MM.1S (cell line): Measurements from ENCODE around the gene CMTM7.

Experiments
- DNase-seq: peaks from one replicate; pipeline ENCODE4 v3.0.0-alpha.2; 2015
- H2AFZ ChIP-seq: fragments of 300-600 bp; sonication (generic); 2 replicates; pipeline ENCODE4 v1.6.0; 2016; ENCODE audit warnings: antibody characterized with exemption, low read length
- H3F3A ChIP-seq: fragments of 300-600 bp; sonication (generic); 2 replicates; pipeline ENCODE4 v1.6.1; 2016; ENCODE audit warnings: mild to moderate bottlenecking, antibody characterized with exemption, low read length, moderate library complexity, mixed read lengths; ENCODE audit not compliant: insufficient read depth
- H3K27ac ChIP-seq: fragments of 300-600 bp; sonication (generic); 2 replicates; pipeline ENCODE4 v1.5.1; 2016; ENCODE audit warnings: mild to moderate bottlenecking, low read length
- H3K27me3 ChIP-seq: fragments of 300-600 bp; sonication (generic); replicated peaks from 2 replicates; pipeline ENCODE4 v1.6.0; 2016; ENCODE audit warnings: low read length; ENCODE audit not compliant: insufficient read depth
- H3K36me3 ChIP-seq: fragments of 300-600 bp; sonication (generic); replicated peaks from 2 replicates; pipeline ENCODE4 v1.6.1; 2016; ENCODE audit warnings: mild to moderate bottlenecking, low read length, mixed read lengths; ENCODE audit not compliant: insufficient read depth
- H3K4me1 ChIP-seq: fragments of 300-600 bp; sonication (generic); 2 replicates; pipeline ENCODE4 v1.6.1; 2016; ENCODE audit warnings: low read length, mixed read lengths
- H3K4me2 ChIP-seq: fragments of 300-600 bp; sonication (generic); 2 replicates; pipeline ENCODE4 v1.6.0; 2016; ENCODE audit warnings: low read depth, low read length
- H3K4me3 ChIP-seq: fragments of 300-600 bp; sonication (generic); 2 replicates; pipeline ENCODE4 v1.5.1; 2016; ENCODE audit warnings: low read length, mixed read lengths
- H3K79me2 ChIP-seq: fragments of 300-600 bp; sonication (generic); 2 replicates; pipeline ENCODE4 v1.6.1; 2016; ENCODE audit warnings: mixed run types, low read length, mixed read lengths
- H3K9ac ChIP-seq: fragments of 300-600 bp; sonication (generic); 2 replicates; pipeline ENCODE4 v1.6.1; 2016; ENCODE audit warnings: low read length, mixed read lengths
- H3K9me2 ChIP-seq: fragments of 300-600 bp; sonication (generic); replicated peaks from 2 replicates; pipeline ENCODE4 v1.6.1; 2016; ENCODE audit warnings: mild to moderate bottlenecking, low read length, mixed read lengths; ENCODE audit not compliant: insufficient read depth
- H3K9me3 ChIP-seq: fragments of 300-600 bp; sonication (generic); replicated peaks from 2 replicates; pipeline ENCODE4 v1.6.1; 2016; ENCODE audit warnings: mild to moderate bottlenecking, low read length, mixed read lengths; ENCODE audit not compliant: insufficient read depth
- H4K20me1 ChIP-seq: fragments of 300-600 bp; sonication (generic); 2 replicates; pipeline ENCODE4 v1.6.1; 2016; ENCODE audit warnings: mild to moderate bottlenecking, low read length, moderate library complexity, mixed read lengths; ENCODE audit not compliant: insufficient read depth
- CTCF ChIP-seq: fragments of 300-600 bp; sonication (generic); IDR thresholded peaks from 2 replicates; pipeline ENCODE4 v1.5.1; 2016; ENCODE audit warnings: antibody characterized with exemption, low read length, mixed read lengths
- EZH2 ChIP-seq: fragments of 300-600 bp; sonication (generic); optimal IDR thresholded peaks from 2 replicates; pipeline ENCODE3; 2017; ENCODE audit warnings: low read depth, mild to moderate bottlenecking, antibody characterized with exemption, low read length, mixed read lengths
- EZH2phosphoT487 ChIP-seq: fragments of 300-600 bp; sonication (generic); IDR thresholded peaks from 2 replicates; pipeline ENCODE4 v1.6.1; 2018; ENCODE audit warnings: antibody characterized with exemption, low read length

CMTM7 gene

GRCh38 chr3:32448686-32449474 lies 57.2 kb downstream of the CMTM7 start:
- no peaks in the 10 kb centered on the region for H3K4me1 ChIP-seq

GRCh38 chr3:32449691-32450090 lies 58.0 kb downstream of the CMTM7 start:
- no peaks in the 10 kb centered on the region for H4K20me1 ChIP-seq
- no peaks in the 10 kb centered on the region for H3K79me2 ChIP-seq
- no peaks in the 10 kb centered on the region for H3F3A ChIP-seq
- H3K4me3 ChIP-seq, result no peak overlapping the region
- H3K9me2 ChIP-seq, result no peaks in the 10 kb centered on the region
- H3K9me3 ChIP-seq, result no peaks in the 10 kb centered on the region
- H3K9ac ChIP-seq, result no peak overlapping the region
- H3K27me3 ChIP-seq, result no peaks in the 10 kb centered on the region
- no peaks in the 10 kb centered on the region for H3K4me1 ChIP-seq
- no peak for TF ChIP-seq CTCF
- no peak for TF ChIP-seq EZH2
- TF ChIP-seq EZH2phosphoT487, result no peak
- H3K4me2 ChIP-seq, result no peak overlapping the region
- H3K36me3 ChIP-seq, result no peaks in the 10 kb centered on the region
- no peak overlapping the region for H2AFZ ChIP-seq
- DNase-seq, result no peak
- H3K27ac ChIP-seq, result no peak overlapping the region

More at GRCh38 chr3:32448686-32449474, 57.2 kb downstream of the CMTM7 start:
- Histone ChIP-seq H3K4me2 (no peak overlapping the region), H3K27ac (no peak overlapping the region), H3K27me3 (no peaks in the 10 kb centered on the region), H3F3A (no peaks in the 10 kb centered on the region), H3K36me3 (no peaks in the 10 kb centered on the region), H3K9ac (no peak overlapping the region), H3K9me2 (no peaks in the 10 kb centered on the region), H4K20me1 (no peaks in the 10 kb centered on the region), H3K4me3 (no peak overlapping the region), H3K9me3 (no peaks in the 10 kb centered on the region), H3K79me2 (no peaks in the 10 kb centered on the region), H2AFZ (no peak overlapping the region)
- no peak for DNase-seq
- no peak for TF ChIP-seq CTCF
- TF ChIP-seq EZH2, result no peak
- no peak for TF ChIP-seq EZH2phosphoT487

GRCh38 chr3:32450426-32450825 lies 58.8 kb downstream of the CMTM7 start:
- Histone ChIP-seq H3K27ac (no peak overlapping the region), H3K9ac (no peak overlapping the region), H3K4me1 (no peaks in the 10 kb centered on the region), H3K36me3 (no peaks in the 10 kb centered on the region), H3K27me3 (no peaks in the 10 kb centered on the region), H3K79me2 (no peaks in the 10 kb centered on the region), H3K9me2 (no peaks in the 10 kb centered on the region), H3F3A (no peaks in the 10 kb centered on the region), H3K4me3 (no peak overlapping the region), H3K4me2 (no peak overlapping the region), H4K20me1 (no peaks in the 10 kb centered on the region), H3K9me3 (no peaks in the 10 kb centered on the region), H2AFZ (no peak overlapping the region)
- no peak for TF ChIP-seq CTCF
- TF ChIP-seq EZH2, result no peak
- DNase-seq, result no peak
